ENCODE results near the gene TTLL10.

Gene TTLL10

DNA sequence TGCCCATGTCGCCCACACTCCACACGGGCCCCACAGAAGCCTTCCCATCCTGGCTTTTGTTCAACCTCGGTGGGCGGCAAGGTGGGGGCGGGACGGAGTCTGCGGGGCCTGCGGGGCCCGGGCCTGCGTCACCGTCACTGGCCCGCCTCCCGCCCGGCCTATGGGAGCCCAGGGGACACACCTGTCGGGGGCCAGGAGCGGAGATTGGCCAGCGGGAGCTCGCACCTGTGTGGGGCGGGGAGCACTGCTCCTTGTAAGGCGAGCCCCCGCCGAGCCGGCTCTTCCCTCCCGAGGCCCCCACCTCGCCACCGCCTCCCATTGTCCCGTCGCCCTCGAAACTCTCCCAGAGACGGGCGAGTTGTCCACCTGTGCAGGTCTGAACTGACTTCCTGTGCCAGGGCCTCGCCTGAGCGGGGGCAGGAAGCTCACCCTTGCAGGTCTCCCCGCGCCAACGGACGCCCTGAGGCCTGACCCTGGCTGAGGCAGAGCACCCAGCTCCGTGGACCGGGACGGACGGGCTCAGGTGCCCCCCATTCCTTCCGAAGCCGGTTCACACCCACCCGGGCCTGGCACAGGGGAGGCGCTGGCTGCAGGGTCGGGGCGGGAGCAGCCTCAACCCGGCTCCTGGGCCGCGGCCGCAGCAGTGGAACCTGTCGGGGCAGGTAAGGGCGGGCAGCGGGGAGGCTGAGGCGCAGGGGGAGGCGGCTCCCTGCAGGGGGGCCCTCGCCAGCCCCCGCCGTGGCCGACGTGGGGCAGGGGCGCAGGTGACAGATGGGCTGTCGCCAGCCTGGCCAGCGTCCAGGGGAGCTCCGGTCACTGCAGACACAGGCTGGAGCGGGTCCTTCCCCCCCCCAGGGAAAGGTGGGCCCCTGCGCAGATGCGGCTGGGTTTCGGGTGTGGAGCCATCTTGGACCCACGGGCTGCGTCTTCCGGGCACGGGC is 10.8 kb upstream of the TTLL10 start:
- no peaks in the 10 kb centered on the region; the same call in 1 of the 2 replicates for H3K4me1 ChIP-seq (ENCODE audit: insufficient read depth, low read length)
- no peaks in the 10 kb centered on the region for H3K36me3 ChIP-seq (ENCODE audit: insufficient read depth, low read depth, low read length)
- H3K27me3 ChIP-seq (ENCODE audit: insufficient read depth, low read length): no peaks in the 10 kb centered on the region; the same call in 1 of the 2 replicates
- H3K9ac ChIP-seq (ENCODE audit: low read depth, low read length): no peak overlapping the region
- no peaks in the 10 kb centered on the region for H3K9me3 ChIP-seq (ENCODE audit: insufficient read depth, low read depth, low read length)
- H3K27ac ChIP-seq (ENCODE audit: low read length): no peak overlapping the region
- H3K4me3 ChIP-seq (ENCODE audit: low read length): no peak overlapping the region

DNA sequence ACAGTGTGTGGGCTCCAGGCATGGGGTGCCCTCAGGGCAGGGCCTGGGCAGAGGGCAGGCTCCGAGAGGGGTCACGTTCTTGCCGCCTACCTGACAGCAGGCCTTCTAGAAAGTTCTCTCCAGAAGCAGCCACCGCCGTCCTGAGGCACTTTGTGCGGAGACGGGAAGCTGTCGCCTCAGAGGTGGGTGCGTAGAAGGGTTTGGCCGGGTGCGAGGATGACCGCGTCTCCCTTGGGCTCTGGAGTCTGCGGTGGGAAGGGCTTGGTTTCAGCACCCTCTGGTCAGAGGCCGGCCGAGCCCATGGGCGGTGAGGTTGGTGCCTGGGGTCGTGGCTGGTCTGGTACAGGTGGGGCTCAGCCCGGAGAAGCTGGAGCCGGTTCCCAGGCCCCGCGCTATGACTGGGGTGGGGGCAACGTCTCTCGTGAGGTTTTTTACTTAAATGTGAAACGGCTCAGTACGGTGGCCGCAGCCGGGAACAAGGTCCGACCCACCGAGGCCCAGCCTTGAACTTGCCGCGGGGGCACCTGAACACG is 10.1 kb upstream of the TTLL10 start:
- Histone ChIP-seq H3K36me3 (ENCODE audit: insufficient read depth, low read depth, low read length) (no peaks in the 10 kb centered on the region), H3K9ac (ENCODE audit: low read depth, low read length) (no peak overlapping the region), H3K9me3 (ENCODE audit: insufficient read depth, low read depth, low read length) (no peaks in the 10 kb centered on the region), H3K4me3 (ENCODE audit: low read length) (peak overlapping the region; percentile 30; the same call in 1 of the 2 replicates), H3K27ac (ENCODE audit: low read length) (no peak overlapping the region), H3K4me1 (ENCODE audit: insufficient read depth, low read length) (no peaks in the 10 kb centered on the region; the same call in 1 of the 2 replicates), H3K27me3 (ENCODE audit: insufficient read depth, low read length) (no peaks in the 10 kb centered on the region; the same call in 1 of the 2 replicates)

DNA sequence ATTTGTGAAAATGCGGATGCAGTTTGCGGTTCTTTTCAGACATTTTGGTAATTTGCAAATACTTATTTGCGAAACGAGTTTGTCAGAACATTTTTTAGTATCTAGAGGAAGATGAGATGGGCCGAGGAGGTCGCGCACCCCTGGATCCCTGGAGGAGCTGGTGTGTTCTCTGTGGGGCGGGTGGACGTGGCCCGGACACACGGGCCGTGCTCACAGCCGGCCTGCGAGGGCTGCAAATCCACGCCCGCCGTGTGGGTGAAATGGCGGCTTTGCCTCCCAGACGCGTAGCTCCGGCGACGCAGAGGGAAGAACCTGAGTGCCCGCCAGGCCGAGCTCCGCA is 9.3 kb upstream of the TTLL10 start:
- Histone ChIP-seq H3K4me1 (ENCODE audit: insufficient read depth, low read length) (no peaks in the 10 kb centered on the region; the same call in 1 of the 2 replicates), H3K27ac (ENCODE audit: low read length) (no peak overlapping the region), H3K36me3 (ENCODE audit: insufficient read depth, low read depth, low read length) (no peaks in the 10 kb centered on the region), H3K9ac (ENCODE audit: low read depth, low read length) (peak overlapping the region; percentile 7; the same call in 1 of the 2 replicates), H3K4me3 (ENCODE audit: low read length) (peak overlapping the region; percentile 30; the same call in 1 of the 2 replicates), H3K27me3 (ENCODE audit: insufficient read depth, low read length) (no peaks in the 10 kb centered on the region; the same call in 1 of the 2 replicates), H3K9me3 (ENCODE audit: insufficient read depth, low read depth, low read length) (no peaks in the 10 kb centered on the region)

DNA sequence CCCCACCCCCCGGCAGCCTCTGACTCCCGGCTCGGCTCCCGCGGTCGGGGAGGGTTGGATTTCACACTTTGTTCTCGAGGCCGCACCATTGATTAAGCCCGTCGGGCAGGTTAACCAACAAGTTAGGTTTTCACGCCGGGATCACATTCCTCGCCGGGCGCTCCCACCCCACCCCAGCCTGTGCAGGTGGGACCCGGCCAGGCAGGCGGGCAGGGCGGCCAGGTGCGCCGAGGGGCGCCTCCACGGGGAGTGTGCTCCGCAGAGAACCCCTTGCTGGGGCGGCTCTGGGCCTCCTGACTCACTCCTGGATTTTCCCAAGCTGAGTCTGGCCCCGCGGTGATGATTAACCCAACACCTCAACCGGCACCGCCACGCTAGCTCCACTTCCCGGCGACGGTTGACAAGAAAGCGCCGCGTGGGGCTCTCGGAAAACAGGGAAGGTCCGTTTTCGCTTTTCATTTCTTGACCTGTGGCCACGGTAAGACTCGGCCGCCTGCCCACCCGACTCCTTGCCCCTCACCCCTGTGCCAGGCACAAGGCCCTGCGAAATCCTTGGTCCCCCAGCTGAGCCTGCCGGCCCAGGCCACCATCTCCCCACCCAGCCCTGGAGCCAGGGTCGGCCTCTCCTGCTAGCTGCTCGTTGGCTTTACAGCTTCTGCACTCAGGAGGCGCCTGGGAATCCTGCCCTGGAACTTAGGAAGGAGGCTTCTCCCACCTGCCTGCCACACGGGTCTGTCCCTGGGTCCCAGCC is 8.8 kb upstream of the TTLL10 start:
- H3K36me3 ChIP-seq (ENCODE audit: insufficient read depth, low read depth, low read length): no peaks in the 10 kb centered on the region
- H3K4me1 ChIP-seq (ENCODE audit: insufficient read depth, low read length): no peaks in the 10 kb centered on the region; the same call in 1 of the 2 replicates
- H3K9ac ChIP-seq (ENCODE audit: low read depth, low read length): no peak overlapping the region
- H3K9me3 ChIP-seq (ENCODE audit: insufficient read depth, low read depth, low read length): no peaks in the 10 kb centered on the region
- no peak overlapping the region; the same call in 1 of the 2 replicates for H3K4me3 ChIP-seq (ENCODE audit: low read length)
- H3K27me3 ChIP-seq (ENCODE audit: insufficient read depth, low read length): no peaks in the 10 kb centered on the region; the same call in 1 of the 2 replicates
- no peak overlapping the region for H3K27ac ChIP-seq (ENCODE audit: low read length)

DNA sequence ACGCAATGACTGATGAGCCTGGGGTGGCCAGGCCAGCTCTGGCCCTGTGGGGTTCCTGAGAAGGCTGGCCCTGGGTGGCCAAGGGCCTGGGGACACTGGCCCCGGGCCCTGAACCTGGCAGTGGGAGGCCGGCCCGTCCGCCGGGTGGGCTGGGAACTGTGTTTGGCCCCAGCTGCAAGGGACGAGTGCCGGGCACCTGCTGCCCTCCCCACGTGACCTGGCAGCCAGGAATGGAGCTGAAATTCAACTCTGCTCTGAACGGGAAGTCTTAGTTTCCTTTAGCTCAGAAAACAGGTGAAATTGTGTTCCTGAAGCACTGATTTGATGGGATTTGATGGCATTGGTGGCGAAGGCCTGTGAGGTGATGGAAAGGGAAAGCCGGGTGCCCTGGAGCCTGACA is 8.2 kb upstream of the TTLL10 start:
- Histone ChIP-seq H3K27ac (ENCODE audit: low read length) (no peak overlapping the region), H3K36me3 (ENCODE audit: insufficient read depth, low read depth, low read length) (no peaks in the 10 kb centered on the region), H3K9ac (ENCODE audit: low read depth, low read length) (no peak overlapping the region), H3K27me3 (ENCODE audit: insufficient read depth, low read length) (no peaks in the 10 kb centered on the region; the same call in 1 of the 2 replicates), H3K9me3 (ENCODE audit: insufficient read depth, low read depth, low read length) (no peaks in the 10 kb centered on the region), H3K4me1 (ENCODE audit: insufficient read depth, low read length) (no peaks in the 10 kb centered on the region; the same call in 1 of the 2 replicates), H3K4me3 (ENCODE audit: low read length) (no peak overlapping the region)

DNA sequence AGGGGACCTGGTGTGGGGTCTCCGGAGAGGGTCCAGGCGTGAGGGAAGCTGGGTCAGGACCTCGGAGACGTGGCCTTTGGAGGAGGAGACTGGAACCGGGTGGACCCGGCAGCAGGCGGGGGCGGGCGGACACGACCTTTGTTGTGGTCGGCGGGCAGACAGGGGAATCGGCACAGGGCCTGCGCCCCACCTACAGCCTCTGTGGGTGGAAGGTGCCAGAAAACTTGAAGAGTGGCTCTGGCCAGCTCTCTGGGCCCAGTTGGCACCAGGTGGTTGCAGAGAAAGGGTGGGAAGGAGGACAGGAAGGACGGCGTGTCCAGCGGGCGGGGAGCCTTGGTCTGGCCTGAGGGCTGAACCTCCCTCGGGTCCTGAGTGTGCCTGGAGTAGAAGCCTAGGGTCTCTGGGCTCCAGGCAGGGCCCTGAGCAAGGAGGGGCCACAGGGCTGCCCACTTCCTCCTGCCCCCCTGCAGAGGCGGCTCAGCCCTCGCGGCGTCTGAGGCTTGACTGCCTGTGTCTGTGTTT is 7.7 kb upstream of the TTLL10 start:
- Histone ChIP-seq H3K27ac (ENCODE audit: low read length) (no peak overlapping the region), H3K27me3 (ENCODE audit: insufficient read depth, low read length) (no peaks in the 10 kb centered on the region; the same call in 1 of the 2 replicates), H3K4me3 (ENCODE audit: low read length) (no peak overlapping the region), H3K4me1 (ENCODE audit: insufficient read depth, low read length) (no peaks in the 10 kb centered on the region; the same call in 1 of the 2 replicates), H3K36me3 (ENCODE audit: insufficient read depth, low read depth, low read length) (no peaks in the 10 kb centered on the region), H3K9me3 (ENCODE audit: insufficient read depth, low read depth, low read length) (no peaks in the 10 kb centered on the region), H3K9ac (ENCODE audit: low read depth, low read length) (no peak overlapping the region)

DNA sequence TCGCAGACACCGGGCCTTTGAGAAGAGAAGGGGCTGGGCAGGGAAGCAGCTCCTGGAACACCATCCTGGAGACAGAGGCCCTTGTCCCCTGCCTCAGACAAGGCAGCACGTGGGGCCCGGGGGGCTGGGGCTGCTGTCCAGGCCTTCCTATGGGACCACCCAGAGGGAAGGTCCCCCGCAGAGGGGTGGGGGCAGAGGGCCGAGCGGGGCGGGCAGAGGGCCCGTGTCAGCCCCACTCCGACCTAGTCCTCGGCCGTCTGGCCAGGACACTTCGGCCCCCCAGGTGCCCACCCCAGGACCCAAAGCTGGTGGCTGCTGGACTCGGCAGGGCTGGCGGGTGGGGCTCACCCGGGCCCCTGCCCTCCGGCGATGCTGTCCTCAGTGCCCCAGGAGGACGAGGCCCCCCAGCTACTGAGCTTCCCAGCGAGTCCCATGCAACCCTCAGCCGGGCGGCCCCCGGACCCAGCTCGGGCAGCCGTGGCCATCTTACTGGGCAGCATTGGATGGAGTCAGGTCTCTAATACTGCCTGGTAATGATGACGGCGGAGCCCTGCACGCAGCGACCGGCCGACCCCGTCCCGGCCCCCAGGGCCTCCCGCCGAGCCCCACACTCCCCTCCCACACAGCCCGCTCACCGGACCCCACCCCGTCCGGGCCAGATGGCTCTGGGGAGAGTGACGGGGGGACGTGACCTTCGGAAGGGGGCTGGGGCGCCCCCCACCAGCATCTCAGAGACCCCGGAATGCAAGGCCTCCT is 6.9 kb upstream of the TTLL10 start:
- Histone ChIP-seq H3K4me3 (ENCODE audit: low read length) (no peak overlapping the region), H3K9ac (ENCODE audit: low read depth, low read length) (no peak overlapping the region), H3K4me1 (ENCODE audit: insufficient read depth, low read length) (no peaks in the 10 kb centered on the region; the same call in 1 of the 2 replicates)

DNA sequence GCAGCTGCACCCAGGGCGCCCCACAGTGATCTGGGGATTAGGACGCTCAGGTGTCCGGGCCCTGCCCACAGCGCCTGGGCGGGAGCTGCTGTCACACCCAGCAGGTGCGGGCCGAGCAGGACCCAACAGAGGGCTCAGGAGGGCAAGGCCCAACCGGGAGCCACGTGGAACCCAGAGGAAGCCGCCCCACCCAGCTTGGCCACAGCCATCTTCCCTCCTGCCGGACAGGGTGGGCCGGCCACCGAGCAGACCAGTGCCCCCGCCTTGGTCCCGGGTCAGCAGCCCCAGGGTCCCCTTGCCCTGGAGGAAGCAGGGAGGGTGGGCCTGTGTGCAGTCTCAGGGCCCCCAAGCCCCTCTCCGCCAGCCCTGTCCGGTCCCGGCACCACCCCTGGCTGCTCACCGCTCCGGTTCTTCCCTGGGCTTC is 6.3 kb upstream of the TTLL10 start:
- Histone ChIP-seq H3K27ac (ENCODE audit: low read length) (no peak overlapping the region), H3K36me3 (ENCODE audit: insufficient read depth, low read depth, low read length) (no peaks in the 10 kb centered on the region), H3K9me3 (ENCODE audit: insufficient read depth, low read depth, low read length) (no peaks in the 10 kb centered on the region), H3K9ac (ENCODE audit: low read depth, low read length) (no peak overlapping the region), H3K4me1 (ENCODE audit: insufficient read depth, low read length) (no peaks in the 10 kb centered on the region; the same call in 1 of the 2 replicates), H3K4me3 (ENCODE audit: low read length) (no peak overlapping the region), H3K27me3 (ENCODE audit: insufficient read depth, low read length) (no peaks in the 10 kb centered on the region; the same call in 1 of the 2 replicates)

More for the DNA sequence above, 6.9 kb upstream of the TTLL10 start:
- no peaks in the 10 kb centered on the region for H3K9me3 ChIP-seq (ENCODE audit: insufficient read depth, low read depth, low read length)
- H3K27ac ChIP-seq (ENCODE audit: low read length): no peak overlapping the region
- H3K36me3 ChIP-seq (ENCODE audit: insufficient read depth, low read depth, low read length): no peaks in the 10 kb centered on the region
- H3K27me3 ChIP-seq (ENCODE audit: insufficient read depth, low read length): no peaks in the 10 kb centered on the region; the same call in 1 of the 2 replicates

DNA sequence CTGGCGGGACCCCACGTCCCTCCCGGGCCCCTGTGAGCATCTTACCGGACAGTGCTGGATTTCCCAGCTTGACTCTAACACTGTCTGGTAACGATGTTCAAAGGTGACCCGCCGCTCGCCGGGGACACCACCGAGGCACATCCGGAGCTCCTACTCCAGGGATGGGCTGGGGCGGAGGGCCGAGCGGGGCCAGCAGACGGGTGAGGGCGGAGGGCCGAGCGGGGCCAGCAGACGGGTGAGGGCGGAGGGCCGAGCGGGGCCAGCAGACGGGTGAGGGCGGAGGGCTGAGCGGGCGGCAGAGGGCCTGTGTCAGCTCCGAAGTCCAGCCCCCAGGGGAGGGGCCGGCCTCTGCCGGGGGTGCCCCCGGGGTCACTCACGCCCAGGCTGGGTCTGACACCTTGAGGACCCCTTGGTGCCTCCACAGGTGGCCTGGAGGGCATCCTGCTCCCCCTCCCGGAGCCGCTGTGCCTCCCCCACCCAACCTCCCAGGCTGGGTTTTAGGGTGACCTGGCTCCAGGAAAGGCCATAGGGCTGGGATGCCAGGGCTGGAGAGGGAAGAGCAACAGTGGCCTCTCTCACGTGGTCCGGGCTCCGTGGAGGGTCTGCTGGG is 5.7 kb upstream of the TTLL10 start:
- Histone ChIP-seq H3K36me3 (ENCODE audit: insufficient read depth, low read depth, low read length) (no peaks in the 10 kb centered on the region), H3K9ac (ENCODE audit: low read depth, low read length) (no peak overlapping the region), H3K27me3 (ENCODE audit: insufficient read depth, low read length) (no peaks in the 10 kb centered on the region; the same call in 1 of the 2 replicates), H3K4me1 (ENCODE audit: insufficient read depth, low read length) (no peaks in the 10 kb centered on the region; the same call in 1 of the 2 replicates), H3K4me3 (ENCODE audit: low read length) (no peak overlapping the region), H3K27ac (ENCODE audit: low read length) (no peak overlapping the region), H3K9me3 (ENCODE audit: insufficient read depth, low read depth, low read length) (no peaks in the 10 kb centered on the region)

Data from iPS-20b (cell line).